ENCODE data around the gene EVL.

EVL gene

GRCh38 chr14:100065111-100065871, at the start of gene EVL:
Gene EVL (plus strand): TSS chr14:100065422. CDS start chr14:100065501, 79 bp downstream.
- Histone ChIP-seq H3K4me3 (no peak within 1 kb of the TSS), H3K9me3 (no peaks in the 10 kb centered on the region), H3K4me1 (peaks cover 0 to 9% (median 0%) of the 10 kb centered on the region in 4 donors), H3K27me3 (no peaks in the 10 kb centered on the region), H3K36me3 (no peaks in the 10 kb centered on the region), H3K27ac (no peak within 1 kb of the TSS)
- DNase-seq: no peak
- intact Hi-C loops (cut with DNase I; ENCODE audit: low total_unique reads): no loop called here
- TF ChIP-seq CTCF (IDR thresholded peaks at IDR 0.05): no peak

- Histone ChIP-seq H3K36me3 (no peaks in the 10 kb centered on the region), H3K4me3 (no peak overlapping the region), H3K9me3 (no peaks in the 10 kb centered on the region), H3K27ac (no peak overlapping the region), H3K27me3 (no peaks in the 10 kb centered on the region), H3K4me1 (peaks cover 0 to 11% (median 2%) of the 10 kb centered on the region in 4 donors)
- DNase-seq: no peak
- TF ChIP-seq CTCF (IDR thresholded peaks at IDR 0.05): no peak
- intact Hi-C loops (cut with DNase I; ENCODE audit: low total_unique reads): no loop called here
Measured at GRCh38 chr14:100017553-100017952, 47.7 kb upstream of the EVL start.

GRCh38 chr14:100018054-100018453, 47.2 kb upstream of the EVL start:
- DNase-seq: no peak
- no peak for TF ChIP-seq CTCF (IDR thresholded peaks at IDR 0.05)
- H3K36me3 ChIP-seq: no peaks in the 10 kb centered on the region
- intact Hi-C loops (cut with DNase I; ENCODE audit: low total_unique reads): no loop called here
- H3K27me3 ChIP-seq: no peaks in the 10 kb centered on the region
- H3K4me3 ChIP-seq: no peak overlapping the region
- H3K9me3 ChIP-seq: no peaks in the 10 kb centered on the region
- peaks cover 0 to 16% (median 6%) of the 10 kb centered on the region in 4 donors for H3K4me1 ChIP-seq
- no peak overlapping the region for H3K27ac ChIP-seq

- no peak for TF ChIP-seq CTCF (IDR thresholded peaks at IDR 0.05)
- DNase-seq: no peak
- H3K27ac ChIP-seq: no peak overlapping the region
- no peak overlapping the region for H3K4me3 ChIP-seq
- intact Hi-C loops (cut with DNase I; ENCODE audit: low total_unique reads): no loop called here
- no peaks in the 10 kb centered on the region for H3K27me3 ChIP-seq
- H3K9me3 ChIP-seq: no peaks in the 10 kb centered on the region
- peaks cover 0 to 20% (median 8%) of the 10 kb centered on the region in 4 donors for H3K4me1 ChIP-seq
- no peaks in the 10 kb centered on the region for H3K36me3 ChIP-seq
Measured at GRCh38 chr14:100018482-100018881, 46.7 kb upstream of the EVL start.

GRCh38 chr14:100019156-100019744, 46.0 kb upstream of the EVL start:
- Histone ChIP-seq H3K4me1 (peaks cover 0 to 28% (median 16%) of the 10 kb centered on the region in 4 donors), H3K27me3 (no peaks in the 10 kb centered on the region), H3K9me3 (no peaks in the 10 kb centered on the region), H3K36me3 (no peaks in the 10 kb centered on the region), H3K4me3 (no peak overlapping the region), H3K27ac (no peak overlapping the region)
- no peak for TF ChIP-seq CTCF (IDR thresholded peaks at IDR 0.05)
- intact Hi-C loops (cut with DNase I; ENCODE audit: low total_unique reads): no loop called here
- no peak for DNase-seq

Measured in tibial artery (tissue), 4 donors.